Right lobe of liver (tissue), 4 donors: Measurements from ENCODE around the gene PLA2G12A.

Experiments used
- POLR2A ChIP-seq: fragments of 450-650 bp; IDR thresholded peaks from one replicate; pipeline ENCODE4 v1.6.1; 2017; ENCODE audit warnings: antibody characterized with exemption, mild to moderate bottlenecking
- TF ChIP-seq, protein P1 (sequence below), 4 donors: fragments of 200-600 bp in 3 of 4; fragments of 450-650 bp in 1 of 4; IDR thresholded peaks; one replicate each; pipeline versions ENCODE4 v1.5.1 to v1.8.0; 2016 to 2022; ENCODE audit warnings: antibody characterized with exemption in 4 of 4, mild to moderate bottlenecking in 2 of 4
- donor health status: DM: no; HTN: no; CAD: no.
- donor health status: DM: no; HTN: no; CAD: no.
- donor health status: DM: no; HTN: yes; CAD: no.

DNA sequence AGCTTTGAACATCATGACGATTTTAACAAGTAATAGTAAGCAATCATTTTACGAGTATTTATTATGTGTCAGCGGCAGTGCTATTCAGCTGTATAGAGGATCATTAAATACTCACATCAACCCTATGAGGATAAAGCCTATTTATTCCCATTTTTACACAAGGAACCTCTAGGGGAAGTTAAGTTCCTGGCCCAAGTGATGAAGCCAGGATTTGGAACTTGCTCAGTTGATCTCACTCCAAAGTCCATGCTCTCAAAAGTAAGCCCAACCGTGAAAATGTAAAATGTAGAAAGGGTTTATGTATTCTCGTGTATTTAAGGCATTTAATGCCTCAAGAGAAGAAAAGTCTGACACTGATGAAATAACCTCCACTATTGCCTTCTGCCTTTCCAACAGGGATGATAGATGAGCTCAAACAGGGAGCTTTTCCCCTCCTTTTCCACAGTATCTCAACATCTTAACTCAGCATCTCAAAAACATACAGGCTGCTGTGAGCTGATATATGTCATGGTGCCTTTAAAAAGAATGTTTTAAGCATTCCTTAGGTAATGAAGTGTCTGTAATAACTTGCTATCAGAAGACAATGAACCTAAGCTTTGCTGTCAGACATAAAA is 35.0 kb upstream of the PLA2G12A start:
- TF ChIP-seq, protein P1, sequence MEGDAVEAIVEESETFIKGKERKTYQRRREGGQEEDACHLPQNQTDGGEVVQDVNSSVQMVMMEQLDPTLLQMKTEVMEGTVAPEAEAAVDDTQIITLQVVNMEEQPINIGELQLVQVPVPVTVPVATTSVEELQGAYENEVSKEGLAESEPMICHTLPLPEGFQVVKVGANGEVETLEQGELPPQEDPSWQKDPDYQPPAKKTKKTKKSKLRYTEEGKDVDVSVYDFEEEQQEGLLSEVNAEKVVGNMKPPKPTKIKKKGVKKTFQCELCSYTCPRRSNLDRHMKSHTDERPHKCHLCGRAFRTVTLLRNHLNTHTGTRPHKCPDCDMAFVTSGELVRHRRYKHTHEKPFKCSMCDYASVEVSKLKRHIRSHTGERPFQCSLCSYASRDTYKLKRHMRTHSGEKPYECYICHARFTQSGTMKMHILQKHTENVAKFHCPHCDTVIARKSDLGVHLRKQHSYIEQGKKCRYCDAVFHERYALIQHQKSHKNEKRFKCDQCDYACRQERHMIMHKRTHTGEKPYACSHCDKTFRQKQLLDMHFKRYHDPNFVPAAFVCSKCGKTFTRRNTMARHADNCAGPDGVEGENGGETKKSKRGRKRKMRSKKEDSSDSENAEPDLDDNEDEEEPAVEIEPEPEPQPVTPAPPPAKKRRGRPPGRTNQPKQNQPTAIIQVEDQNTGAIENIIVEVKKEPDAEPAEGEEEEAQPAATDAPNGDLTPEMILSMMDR (IDR thresholded peaks at IDR 0.05) = no peak
- TF ChIP-seq POLR2A = no peak
